Activated CD4-positive, alpha-beta T cell treated with anti-CD3 and anti-CD28 coated beads for 48 hours (primary cell): Measurements from ENCODE around the gene TACC3.

Experiments used
- DNase-seq: peaks from one replicate; pipeline ENCODE4 v3.0.0-alpha.2; 2020

Gene TACC3

GRCh38 chr4:1748465-1748995 lies 27.2 kb downstream of the TACC3 start:
- DNase-seq = peak; percentile 92

DNA sequence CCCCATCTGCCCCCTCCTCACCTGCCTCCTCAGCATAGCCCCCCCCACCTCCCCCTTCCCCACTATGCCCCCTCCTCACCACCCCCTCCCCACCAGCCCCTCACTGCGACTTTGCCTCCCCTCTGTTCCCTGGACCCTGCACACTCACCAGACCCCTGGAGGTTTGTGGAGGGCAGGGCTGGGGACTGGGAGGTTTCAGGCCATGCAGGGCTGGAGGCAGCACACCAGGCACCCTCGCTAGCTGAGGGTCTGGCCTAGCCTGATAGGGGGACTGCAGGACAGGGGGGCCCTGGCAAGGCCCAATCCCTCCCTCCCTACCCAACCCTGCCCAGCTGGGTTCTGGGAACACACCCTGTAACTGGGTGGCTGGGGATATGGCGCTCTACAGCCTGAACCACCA lies 28.0 kb downstream of the TACC3 start:
- no peak for DNase-seq

DNA sequence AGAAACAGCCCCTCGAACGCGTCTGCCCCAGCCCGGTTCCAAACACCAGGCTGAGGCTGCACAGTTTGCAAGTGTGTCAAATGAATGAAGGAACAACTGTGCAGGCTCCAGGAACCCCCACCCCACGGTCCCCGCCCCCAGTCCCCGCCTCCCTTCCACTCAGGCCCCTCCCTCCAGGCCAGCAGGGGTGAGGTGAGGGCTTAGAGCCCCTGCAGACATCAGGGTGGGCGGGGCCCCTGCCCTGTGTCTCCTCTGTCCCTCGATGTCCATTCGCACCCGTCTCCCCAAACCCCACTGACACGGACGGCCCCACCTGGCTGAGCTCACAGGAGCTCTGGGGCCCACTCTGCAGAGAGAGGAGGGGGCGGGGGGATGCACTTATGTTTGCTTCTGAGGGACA lies 28.5 kb downstream of the TACC3 start:
- no peak for DNase-seq

DNA sequence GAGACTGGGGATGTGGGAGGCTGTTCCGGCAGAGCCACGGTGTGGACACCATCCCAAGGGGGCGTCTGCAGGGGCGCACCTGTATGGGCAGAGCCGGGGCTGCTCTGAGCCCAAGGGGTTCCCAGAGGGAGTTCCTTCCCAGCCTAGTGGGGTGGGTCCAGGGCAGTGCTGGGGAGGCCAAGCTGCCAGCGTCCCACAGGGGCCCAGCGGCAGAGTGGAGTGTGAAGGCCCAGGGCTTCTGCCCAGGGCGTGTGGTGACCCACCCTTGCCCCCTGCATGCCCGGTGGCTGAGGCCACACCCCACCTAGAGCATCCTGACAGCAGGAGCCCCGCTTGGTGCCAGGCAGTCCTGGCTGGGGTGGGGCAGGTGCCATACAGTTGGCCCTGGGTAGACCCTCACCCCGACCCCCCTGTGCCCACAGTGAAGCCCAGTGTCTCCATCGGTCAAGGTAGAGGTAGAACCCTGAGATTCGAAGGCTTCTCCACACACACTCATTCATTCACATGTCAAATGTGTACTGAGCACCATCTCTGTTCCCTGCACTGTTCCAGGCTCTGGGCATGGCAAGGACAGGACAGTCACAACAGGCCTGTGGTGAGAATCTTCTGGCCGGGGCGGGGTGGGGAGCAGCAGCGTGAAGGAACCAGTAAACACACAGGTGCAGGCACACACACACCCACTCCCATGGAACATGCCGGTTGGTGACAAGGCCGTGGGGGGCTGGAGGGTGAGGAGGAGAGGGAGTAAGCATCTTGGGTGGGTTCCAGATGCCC lies 29.2 kb downstream of the TACC3 start:
- no peak for DNase-seq

DNA sequence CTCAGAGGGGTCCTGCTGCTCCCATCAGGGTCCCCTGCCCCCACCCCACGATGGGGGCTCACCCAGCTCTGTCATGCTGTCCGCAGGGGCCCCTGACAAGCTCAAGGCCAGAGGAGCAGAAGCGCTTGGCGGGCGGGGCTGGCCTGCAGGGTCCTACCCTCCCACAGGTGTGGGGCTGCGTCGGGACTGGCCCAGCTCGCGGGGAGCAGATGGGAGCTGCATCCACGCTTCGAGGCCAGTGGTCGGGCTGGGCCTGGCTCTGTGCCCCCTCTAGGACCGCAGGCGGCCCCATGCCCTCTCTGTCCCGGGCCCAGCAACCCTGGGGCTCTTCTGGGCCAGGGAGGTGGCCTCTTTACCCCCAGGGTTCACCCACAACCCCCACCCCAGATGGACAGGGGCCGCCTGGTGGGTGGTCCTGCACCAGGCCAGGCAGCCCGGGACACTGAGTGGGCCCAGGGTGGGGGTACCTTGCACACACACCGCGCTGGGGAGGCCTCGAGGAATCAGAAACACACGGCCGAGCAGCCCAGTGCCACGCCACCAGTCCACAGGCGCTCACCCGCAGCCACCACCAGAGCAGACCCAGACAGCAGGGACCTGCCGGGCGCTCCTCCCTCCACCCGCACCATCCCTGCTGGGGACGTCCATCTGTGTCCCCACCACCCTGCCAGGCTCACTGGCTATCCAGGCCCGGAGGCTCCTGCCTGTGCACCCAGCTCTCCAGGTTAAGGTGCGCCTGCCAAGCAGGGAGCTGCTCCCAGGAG lies 30.0 kb downstream of the TACC3 start:
- DNase-seq = no peak

DNA sequence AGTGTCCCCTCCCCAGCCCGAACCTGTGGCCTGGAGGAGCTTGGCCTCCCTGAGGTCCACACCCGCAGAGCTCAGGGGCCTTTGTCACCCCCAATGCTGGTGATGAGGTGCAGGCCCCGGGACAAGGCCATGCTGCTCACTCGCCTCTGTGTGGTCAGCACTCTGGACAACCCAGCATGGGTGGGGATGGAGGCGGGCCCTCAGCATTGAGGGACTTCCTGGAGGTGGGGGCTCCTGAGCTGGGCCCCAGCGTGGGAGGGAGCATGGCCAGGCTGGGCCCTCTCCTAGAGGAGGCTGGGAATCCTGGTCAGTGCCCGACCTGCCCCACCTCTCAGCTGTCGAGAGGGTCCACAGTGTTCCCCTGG lies 30.6 kb downstream of the TACC3 start:
- DNase-seq = no peak

DNA sequence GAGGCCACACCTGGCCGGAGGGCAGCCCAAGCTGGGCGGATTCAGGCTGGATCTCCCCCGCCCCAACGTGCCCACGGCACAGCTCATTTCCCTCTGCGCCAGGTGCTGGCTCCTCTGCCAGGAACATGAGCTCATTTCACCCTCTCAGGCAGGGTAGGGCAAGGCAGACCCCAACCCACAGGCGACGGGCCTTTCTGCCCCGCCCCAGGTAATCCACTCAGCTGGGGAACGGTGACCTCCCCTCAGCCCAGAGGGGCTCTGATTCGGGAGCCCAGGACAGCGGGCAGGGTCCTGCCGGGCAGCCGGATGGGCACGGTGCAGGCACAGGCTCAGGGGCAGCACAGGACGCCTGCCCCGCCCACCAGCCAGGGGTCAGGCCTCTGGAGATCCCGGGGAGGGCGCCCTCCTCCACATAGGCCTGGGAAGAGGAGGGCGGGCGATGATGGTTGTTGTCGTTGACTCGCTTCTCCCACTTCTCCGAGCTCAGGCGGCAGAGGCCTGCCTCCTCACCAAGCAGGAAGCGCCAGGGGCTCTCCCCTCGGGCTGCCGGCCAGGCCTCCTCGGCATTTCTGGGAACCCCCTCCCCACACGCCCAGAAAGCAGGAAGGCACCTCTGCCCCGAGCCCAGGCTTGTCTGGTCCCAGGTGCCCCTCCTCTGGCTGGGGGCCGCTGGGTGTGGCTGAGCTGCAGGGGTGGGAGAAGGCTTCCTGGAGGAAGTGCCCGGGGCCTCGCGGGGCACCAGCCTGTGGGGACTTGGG lies 31.1 kb downstream of the TACC3 start:
- DNase-seq = peak; percentile 63

GRCh38 chr4:1753294-1753696 lies 32.0 kb downstream of the TACC3 start:
- DNase-seq = no peak

DNA sequence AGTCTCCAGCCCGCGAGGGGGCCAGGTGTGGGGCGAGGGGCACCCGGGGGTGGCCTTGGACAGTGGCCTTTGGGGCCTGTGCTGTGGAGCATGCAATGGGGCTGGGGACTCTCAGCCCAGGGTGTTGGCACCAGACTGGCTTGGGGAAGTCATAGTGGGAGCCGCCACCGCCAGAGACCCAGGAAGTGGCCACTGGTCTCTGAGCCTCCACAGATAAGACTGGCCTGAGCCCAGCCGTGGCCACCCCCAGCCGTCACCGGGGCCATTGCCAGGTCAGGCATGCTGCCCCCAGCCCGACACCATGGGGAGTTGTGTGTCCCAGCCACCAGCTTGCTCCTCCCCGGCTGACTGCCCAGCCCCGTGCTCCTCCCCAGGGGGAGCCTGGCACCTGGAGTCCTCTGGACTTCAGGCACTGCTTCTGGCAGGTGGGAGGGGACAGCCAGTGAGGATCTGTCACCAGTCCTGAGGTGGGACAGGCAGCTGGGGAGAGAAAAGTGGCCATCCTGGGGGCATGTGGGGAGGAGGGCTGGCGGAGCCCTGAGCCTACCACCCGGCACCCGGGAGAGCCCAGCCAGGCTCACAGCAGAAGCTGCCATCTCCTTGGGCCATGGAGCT lies 32.5 kb downstream of the TACC3 start:
- no peak for DNase-seq

DNA sequence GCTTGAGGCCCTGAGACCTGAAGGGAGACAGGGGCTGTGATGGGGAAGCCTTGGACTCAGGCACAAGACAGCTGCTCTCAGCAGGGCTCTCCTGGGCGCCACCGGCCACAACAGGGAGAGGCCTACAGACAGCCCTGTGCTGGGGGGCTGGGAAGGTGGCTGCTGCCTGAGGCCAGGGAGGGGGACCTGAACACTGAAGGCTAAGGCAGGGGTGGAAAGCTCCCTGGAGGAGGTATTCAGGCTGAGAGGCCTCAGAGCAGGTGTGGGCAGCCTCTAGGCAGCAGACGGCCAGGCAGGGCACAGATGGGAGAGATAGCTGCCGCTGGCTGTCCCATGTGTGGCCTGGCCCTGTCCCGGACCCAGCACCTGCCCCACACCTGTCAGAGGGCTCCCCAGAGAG lies 33.0 kb downstream of the TACC3 start:
- no peak for DNase-seq

DNA sequence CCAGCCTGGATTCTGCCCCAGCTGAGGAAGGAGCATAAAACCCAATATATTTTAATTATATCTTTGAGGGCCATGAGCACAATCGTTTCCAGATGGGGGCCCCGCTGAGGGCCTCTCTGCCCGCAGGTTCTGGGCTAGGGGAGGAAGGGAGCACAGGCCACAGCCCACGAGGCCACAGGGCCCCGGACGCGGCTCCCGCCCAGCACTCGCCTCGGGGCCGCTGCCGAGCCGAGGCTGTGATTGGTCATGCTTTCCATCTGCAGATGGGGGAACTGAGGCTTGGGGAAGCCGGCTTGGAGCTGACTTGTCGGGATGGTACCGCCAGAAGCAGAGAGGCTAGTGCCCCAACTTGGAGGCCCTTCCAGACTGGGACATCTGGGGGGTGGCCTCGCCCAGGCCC lies 34.0 kb downstream of the TACC3 start:
- no peak for DNase-seq

- no peak for DNase-seq
Measured at GRCh38 chr4:1756079-1756478, 34.8 kb downstream of the TACC3 start.

- no peak for DNase-seq
Measured at GRCh38 chr4:1756893-1757779, 35.8 kb downstream of the TACC3 start.

DNA sequence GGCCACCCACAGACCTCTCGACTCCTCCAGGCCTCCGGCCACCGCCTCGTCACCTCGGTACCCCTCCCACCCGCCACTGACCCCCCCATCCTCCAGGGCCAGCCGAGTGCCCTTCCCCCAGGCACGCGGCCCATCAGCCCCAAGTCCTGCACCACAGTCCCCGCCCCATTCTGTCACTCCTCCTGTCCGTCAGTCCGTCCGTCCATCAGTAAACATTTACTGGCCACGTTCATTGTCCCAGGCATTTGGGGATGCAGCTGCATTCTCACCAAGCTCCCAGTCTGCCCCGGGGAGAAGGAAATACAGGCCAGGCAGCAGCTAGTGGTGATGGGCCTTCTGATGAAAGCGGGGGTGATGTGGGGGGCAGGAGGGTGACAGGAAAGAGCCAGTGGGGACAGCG lies 36.5 kb downstream of the TACC3 start:
- no peak for DNase-seq

DNA sequence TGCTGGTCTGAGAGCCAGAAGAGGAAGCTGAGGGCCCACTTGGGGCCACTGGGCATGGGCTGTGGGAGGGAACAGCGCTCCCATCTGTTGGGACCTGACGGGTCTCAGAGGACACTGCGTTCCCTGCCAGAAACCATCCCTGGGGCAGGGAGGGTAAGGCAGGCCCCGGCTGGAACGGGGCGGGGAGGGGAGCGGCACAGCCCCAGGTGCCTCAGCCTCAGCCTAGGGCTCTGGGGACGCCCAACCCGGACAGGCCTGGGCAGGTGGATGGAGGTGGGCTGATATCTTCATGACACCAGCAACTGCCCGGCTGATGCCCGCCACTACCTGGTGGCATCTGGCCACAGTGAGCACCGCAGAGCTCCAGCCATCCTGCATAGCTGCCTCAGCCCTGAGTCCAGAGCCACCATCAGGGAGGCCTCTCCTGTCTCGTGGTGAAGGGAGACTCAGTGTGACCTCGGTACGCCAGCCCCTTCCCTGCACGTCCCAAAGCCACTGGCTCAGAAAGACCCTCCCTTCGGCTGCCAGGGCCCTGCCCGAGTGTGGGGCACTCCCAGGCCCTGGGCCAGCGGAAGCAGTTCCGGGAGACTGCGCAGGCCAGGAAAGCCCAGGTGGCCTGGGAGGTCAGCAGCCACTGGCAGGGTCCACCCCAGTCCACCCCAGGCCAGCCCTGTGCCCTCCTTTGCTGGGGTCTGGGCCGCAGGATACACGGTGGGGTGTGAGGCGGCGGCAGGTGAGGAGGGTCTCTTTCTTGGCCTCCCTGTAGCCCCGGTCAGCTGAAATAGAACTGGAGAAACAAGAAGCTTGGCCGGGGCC lies 37.2 kb downstream of the TACC3 start:
- DNase-seq = no peak

DNA sequence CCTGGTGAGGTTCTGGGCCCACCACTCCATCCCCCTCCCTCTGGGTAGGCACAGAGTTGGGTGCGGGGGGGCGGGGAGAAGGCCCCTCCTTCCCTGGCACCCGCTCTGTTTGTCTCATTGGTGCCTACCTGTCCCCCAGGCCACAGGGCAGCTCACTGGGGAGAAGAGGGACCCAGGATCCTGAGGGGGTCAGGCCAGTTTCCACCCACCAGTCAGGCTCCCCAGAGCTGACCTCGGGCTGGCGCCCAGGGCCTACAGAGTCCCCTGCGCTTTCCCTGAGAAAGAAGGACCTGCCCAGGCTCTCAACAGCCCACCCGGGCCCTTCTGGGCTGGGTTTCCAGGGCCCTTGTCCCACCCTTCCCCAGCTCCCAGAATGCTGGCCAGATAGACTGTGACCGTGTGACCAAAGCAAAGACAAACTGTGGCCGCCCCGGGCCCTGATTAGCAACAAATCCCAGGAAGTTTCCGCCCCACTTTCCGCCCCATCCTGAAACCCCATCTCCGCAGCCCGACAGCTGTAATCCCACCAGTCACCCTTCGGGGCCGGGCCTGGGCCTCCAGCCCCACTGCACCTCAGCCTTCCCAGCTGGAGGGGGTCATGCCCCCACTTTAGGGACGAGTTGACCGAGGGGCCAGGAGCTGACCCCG lies 38.0 kb downstream of the TACC3 start:
- DNase-seq = no peak

GRCh38 chr4:1759818-1760223 lies 38.5 kb downstream of the TACC3 start:
- DNase-seq = no peak

GRCh38 chr4:1760521-1761071 lies 39.3 kb downstream of the TACC3 start:
- DNase-seq = no peak

GRCh38 chr4:1761130-1761689 lies 39.9 kb downstream of the TACC3 start:
- DNase-seq = no peak
